H1 (cell line): ENCODE results near the gene ADIPOR2. TPM values are rescaled to one million over a fixed set of nuclear protein-coding genes. Genes with fewer than 3 reads are reported as not detected.

Experiments
- CTCF ChIA-PET: fragments of 300-600 bp; sonication (Branson Sonifier 250); formaldehyde crosslinking; loops from one replicate; lab custom pipeline; 2021; ENCODE audit not compliant: partially characterized antibody; lab: Charles Lee
- POLR2A ChIA-PET: fragments of 300-600 bp; sonication (Branson Sonifier 250); formaldehyde crosslinking; loops from one replicate; lab custom pipeline; 2021; ENCODE audit warnings: inconsistent platforms; ENCODE audit not compliant: partially characterized antibody; lab: Charles Lee
- DNase-seq, 2 experiments: peaks; one replicate each; pipeline versions ENCODE4 v3.0.0 to v3.0.0-alpha.2; 2010 to 2022; ENCODE audit warnings: low spot score in 2 of 2, low read depth in 1 of 2, mixed read lengths in 1 of 2
- FAIRE-seq: peaks from 2 replicates; lab custom pipeline; 2011; peaks lifted over from hg19 to GRCh38; lab: Jason Lieb, UNC
- H2AFZ ChIP-seq: 2 replicates; pipeline ENCODE4 v1.8.1; 2012; ENCODE audit warnings: low read length, inconsistent platforms
- H2AK5ac ChIP-seq: 2 replicates; pipeline ENCODE4 v1.6.1; 2013; ENCODE audit warnings: low read depth, low read length
- H2BK120ac ChIP-seq: replicated peaks from 2 replicates; pipeline ENCODE3; 2013; ENCODE audit warnings: low read depth, low read length, inconsistent platforms
- H2BK12ac ChIP-seq: 2 replicates; pipeline ENCODE4 v1.6.1; 2013; ENCODE audit warnings: low read depth, low read length
- H2BK15ac ChIP-seq: 2 replicates; pipeline ENCODE4 v1.6.1; 2013; ENCODE audit warnings: low read length
- H2BK20ac ChIP-seq: 2 replicates; pipeline ENCODE4 v1.6.1; 2013; ENCODE audit warnings: low read length
- H2BK5ac ChIP-seq: 2 replicates; pipeline ENCODE4 v1.6.1; 2013; ENCODE audit warnings: low read depth, low read length
- H3K14ac ChIP-seq: 2 replicates; pipeline ENCODE4 v1.6.1; 2013; ENCODE audit warnings: inconsistent platforms; ENCODE audit not compliant: insufficient read length
- H3K18ac ChIP-seq: 2 replicates; pipeline ENCODE4 v1.6.1; 2013; ENCODE audit warnings: low read length; ENCODE audit errors: extremely low read depth
- H3K23ac ChIP-seq: 2 replicates; pipeline ENCODE4 v1.6.1; 2013; ENCODE audit warnings: inconsistent platforms; ENCODE audit not compliant: insufficient read length
- H3K23me2 ChIP-seq: 2 replicates; pipeline ENCODE4 v1.6.1; 2013; ENCODE audit warnings: low read depth, low read length
- H3K27ac ChIP-seq: 2 replicates; pipeline ENCODE4 v1.6.1; 2011; ENCODE audit warnings: low read depth, low read length, inconsistent platforms
- H3K27me3 ChIP-seq, 4 experiments: replicated peaks in 1 of 4; 1 replicate in 1 of 4; 2 replicates in 3 of 4; pipeline versions ENCODE4 v1.6.1 to v1.8.1; 2011 to 2013; ENCODE audit warnings: low read length in 3 of 4, mild to moderate bottlenecking in 3 of 4, inconsistent platforms in 2 of 4, mixed read lengths in 2 of 4, moderate library complexity in 1 of 4; ENCODE audit not compliant: control insufficient read depth in 3 of 4, insufficient read depth in 3 of 4; ENCODE audit errors: extremely low read depth in 1 of 4
- H3K36me3 ChIP-seq, 4 experiments: 2 replicates each; pipeline versions ENCODE4 v1.6.1 to v1.8.1; 2011 to 2013; ENCODE audit warnings: mild to moderate bottlenecking in 4 of 4, low read length in 3 of 4, moderate library complexity in 2 of 4, control low read depth in 1 of 4, inconsistent platforms in 1 of 4; ENCODE audit not compliant: insufficient read depth in 4 of 4, control insufficient read depth in 2 of 4
- H3K4ac ChIP-seq: replicated peaks from 2 replicates; pipeline ENCODE3; 2013; ENCODE audit warnings: low read length, low read depth, mixed read lengths, inconsistent platforms; ENCODE audit not compliant: insufficient read length
- H3K4me1 ChIP-seq, 4 experiments: replicated peaks in 1 of 4; 1 replicate in 1 of 4; 2 replicates in 3 of 4; pipeline versions ENCODE4 v1.6.1 to v1.8.1; 2011 to 2013; ENCODE audit warnings: low read length in 3 of 4, inconsistent platforms in 2 of 4, mixed read lengths in 1 of 4; ENCODE audit not compliant: insufficient read depth in 4 of 4, control insufficient read depth in 3 of 4
- H3K4me2 ChIP-seq, 2 experiments: 2 replicates each; pipeline versions ENCODE4 v1.6.1 to v1.8.1; 2011 to 2013; ENCODE audit warnings: low read depth in 2 of 2, low read length in 2 of 2, control low read depth in 1 of 2, inconsistent platforms in 1 of 2, mild to moderate bottlenecking in 1 of 2; ENCODE audit not compliant: insufficient read depth in 1 of 2
- H3K4me3 ChIP-seq, 4 experiments: fragments of 200-600, 300-600 bp in 1 of 4; sonication (generic), shearing (Covaris generic), sonication (Bioruptor Twin) in 1 of 4; 2 replicates each; pipeline versions ENCODE4 v1.5.1 to v1.8.1; 2011 to 2016; ENCODE audit warnings: low read length in 4 of 4, low read depth in 3 of 4, control low read depth in 2 of 4, inconsistent platforms in 2 of 4, mild to moderate bottlenecking in 2 of 4, mixed read lengths in 1 of 4, moderate library complexity in 1 of 4; ENCODE audit not compliant: insufficient read depth in 2 of 4; ENCODE audit errors: extremely low read depth in 1 of 4
- H3K56ac ChIP-seq: replicated peaks from 2 replicates; pipeline ENCODE3; 2013; ENCODE audit warnings: low read depth, mild to moderate bottlenecking, mixed read lengths, low read length, inconsistent platforms; ENCODE audit not compliant: insufficient read length
- H3K79me1 ChIP-seq: 2 replicates; pipeline ENCODE4 v1.6.1; 2013; ENCODE audit warnings: low read depth, low read length, control low read depth
- H3K79me2 ChIP-seq, 2 experiments: 2 replicates each; pipeline versions ENCODE4 v1.6.1 to v1.8.1; 2012 to 2013; ENCODE audit warnings: low read length in 2 of 2, mild to moderate bottlenecking in 2 of 2, inconsistent platforms in 1 of 2; ENCODE audit not compliant: insufficient read depth in 2 of 2, control insufficient read depth in 1 of 2
- H3K9ac ChIP-seq, 4 experiments: replicated peaks in 1 of 4; 1 replicate in 1 of 4; 2 replicates in 3 of 4; pipeline versions ENCODE4 v1.6.1 to v1.8.1; 2011 to 2013; ENCODE audit warnings: low read depth in 3 of 4, low read length in 3 of 4, control low read depth in 2 of 4, mild to moderate bottlenecking in 2 of 4, moderate library complexity in 2 of 4, inconsistent platforms in 1 of 4; ENCODE audit errors: extremely low read depth in 1 of 4
- H3K9me3 ChIP-seq, 2 experiments: 2 replicates each; pipeline versions ENCODE4 v1.6.1 to v1.8.1; 2012 to 2013; ENCODE audit warnings: mild to moderate bottlenecking in 2 of 2, moderate library complexity in 2 of 2, control low read depth in 1 of 2, inconsistent platforms in 1 of 2, low read depth in 1 of 2, low read length in 1 of 2, mixed read lengths in 1 of 2; ENCODE audit not compliant: insufficient read depth in 2 of 2
- H4K20me1 ChIP-seq, 2 experiments: replicated peaks in 1 of 2; 2 replicates each; pipeline versions ENCODE3 to v1.8.1; 2011 to 2013; ENCODE audit warnings: inconsistent platforms in 2 of 2, low read length in 2 of 2, mild to moderate bottlenecking in 1 of 2; ENCODE audit not compliant: insufficient read depth in 2 of 2, control insufficient read depth in 1 of 2
- H4K5ac ChIP-seq: 2 replicates; pipeline ENCODE4 v1.6.1; 2013; ENCODE audit warnings: low read length, low read depth, mixed read lengths, inconsistent platforms; ENCODE audit not compliant: insufficient read length
- H4K8ac ChIP-seq: 2 replicates; pipeline ENCODE4 v1.8.0; 2013; ENCODE audit warnings: mild to moderate bottlenecking, moderate library complexity, low read length, inconsistent platforms; ENCODE audit not compliant: insufficient read depth; ENCODE audit errors: extremely low read depth
- H4K91ac ChIP-seq: replicated peaks from 2 replicates; pipeline ENCODE3; 2013; ENCODE audit warnings: low read length, mixed read lengths, inconsistent platforms; ENCODE audit not compliant: insufficient read length
- ATF2 ChIP-seq: IDR thresholded peaks from 2 replicates; pipeline ENCODE4 v1.6.1; 2012; ENCODE audit warnings: low read length, inconsistent platforms
- ATF3 ChIP-seq: IDR thresholded peaks from 2 replicates; pipeline ENCODE4 v1.6.1; 2011; ENCODE audit warnings: low read depth, mild to moderate bottlenecking, low read length; ENCODE audit not compliant: insufficient read depth
- CTBP2 ChIP-seq: IDR thresholded peaks from 2 replicates; pipeline ENCODE4 v1.7.0; 2011; ENCODE audit warnings: borderline replicate concordance, mild to moderate bottlenecking, moderate library complexity, mixed read lengths, low read length; ENCODE audit not compliant: insufficient read depth, insufficient read length
- EZH2 ChIP-seq: fragments of 200-600 bp; sonication (generic); IDR thresholded peaks from 2 replicates; pipeline ENCODE4 v1.7.1; 2012; ENCODE audit warnings: low read depth, mild to moderate bottlenecking, moderate library complexity, low read length, inconsistent platforms; ENCODE audit not compliant: severe bottlenecking
- JUND ChIP-seq: IDR thresholded peaks from 2 replicates; pipeline ENCODE4 v1.6.1; 2011; ENCODE audit warnings: mild to moderate bottlenecking, improper control_type of control experiment, low read length
- MAX ChIP-seq: IDR thresholded peaks from 2 replicates; pipeline ENCODE4 v1.6.1; 2012; ENCODE audit warnings: inconsistent platforms
- NANOG ChIP-seq: IDR thresholded peaks from 2 replicates; pipeline ENCODE4 v1.6.1; 2011; ENCODE audit warnings: low read length, low read depth, mild to moderate bottlenecking, inconsistent platforms; ENCODE audit not compliant: insufficient read depth, poor library complexity, severe bottlenecking
- RFX5 ChIP-seq: IDR thresholded peaks from 2 replicates; pipeline ENCODE4 v1.6.1; 2011; ENCODE audit warnings: low read depth, low read length, improper control_type of control experiment, borderline replicate concordance
- SRF ChIP-seq: IDR thresholded peaks from 2 replicates; pipeline ENCODE4 v1.6.1; 2011; ENCODE audit warnings: mild to moderate bottlenecking, low read depth, low read length, moderate library complexity
- SUZ12 ChIP-seq: fragments of 200-600 bp; sonication (generic); IDR thresholded peaks from 2 replicates; pipeline ENCODE4 v1.6.1; 2012; ENCODE audit warnings: mild to moderate bottlenecking, inconsistent platforms, low read length, moderate library complexity, mixed read lengths
- WGBS, 2 experiments: shearing (Covaris generic) in 1 of 2; methylation state at CpG; one replicate each; pipeline versions ENCODE4 v1.1.6 to v1.1.7; 2013 to 2015; ENCODE audit warnings: low lambda C conversion rate in 2 of 2, mixed read lengths in 2 of 2, inconsistent platforms in 1 of 2, low coverage in 1 of 2, missing lambda C conversion rate in 1 of 2; ENCODE audit not compliant: insufficient replicate concordance in 2 of 2, insufficient coverage in 1 of 2, insufficient read length in 1 of 2; ENCODE audit errors: extremely low coverage in 1 of 2, missing lambda C conversion rate in 1 of 2; 5-methylcytosine and 5-hydroxymethylcytosine counted together
- polyA plus RNA-seq, 7 experiments: library from polyadenylated mRNA; depleted of rRNA in 3 of 7; stranded (reverse) in 5 of 7; unstranded in 2 of 7; fragments of >200 nt in 5 of 7; fragments of 200-250 nt in 2 of 7; gene quantifications; 1 replicate in 5 of 7; 2 replicates in 1 of 7; 4 replicates in 1 of 7; pipeline versions ENCODE4 v1.2.1 to v1.2.3, GENCODE V29; 2011 to 2013; ENCODE audit warnings: missing spikeins in 2 of 7, mixed read lengths in 2 of 7
- total RNA-seq: library from RNA; stranded (reverse); fragmentation: NEBNext Ultra II Directional; extraction: Animal tissue kit (Norgen Biotek cat#: 25700); gene quantifications from 2 replicates; pipeline ENCODE4 v1.2.1, GENCODE V29; 2021

Gene ADIPOR2
- total and polyA plus RNA-seq, 2 of the 8 experiments (the other 6 are each of a cell fraction or from before 2014, with no cell fraction given) = 17.5 to 50.8 TPM

- Histone ChIP-seq H2BK5ac (no peak overlapping the region), H3K4me2 (no peak overlapping the region), H3K4me1 (peaks cover 0 to 12% (median 2%) of the 10 kb centered on the region in 4 experiments; a peak in 3 of 7 replicates), H2AFZ (no peak overlapping the region), H3K36me3 (no peaks in the 10 kb centered on the region), H2AK5ac (no peak overlapping the region), H2BK120ac (no peak overlapping the region), H2BK12ac (no peak overlapping the region), H4K91ac (no peak overlapping the region), H3K23me2 (peaks cover under 1% of the 10 kb centered on the region; the same call in 1 of the 2 replicates), H3K18ac (no peak overlapping the region), H3K79me1 (no peaks in the 10 kb centered on the region), H3K9me3 (no peaks in the 10 kb centered on the region), H3K4me3 (no peak overlapping the region), H3K9ac (no peak overlapping the region), H2BK20ac (no peak overlapping the region), H2BK15ac (no peak overlapping the region), H3K4ac (no peak overlapping the region), H3K27ac (no peak overlapping the region), H4K8ac (no peak overlapping the region), H4K5ac (no peak overlapping the region), H3K14ac (no peak overlapping the region), H3K27me3 (no peaks in the 10 kb centered on the region; a peak in 2 of 7 replicates), H3K79me2 (no peaks in the 10 kb centered on the region), H4K20me1 (peaks cover 0 to 1% of the 10 kb centered on the region in 2 experiments), H3K56ac (no peak overlapping the region), H3K23ac (no peak overlapping the region)
- ChIA-PET POLR2A (interaction anchor here (1.1 kb wide), 1 partner anchor 79 kb away, joined by 3 read pairs; no protein-coding TSS in a partner anchor), CTCF (interaction anchor here (1.2 to 2.5 kb wide), 4 partner anchors 26 to 103 kb away, joined by 3 to 8 read pairs (median 7); no protein-coding TSS in a partner anchor)
- DNase-seq = no peak
- FAIRE-seq = no peak
- 63% methylated on average over 7 of the region's 7 CpGs; no CpG with 5 or more reads in 1 of the 2 experiments for WGBS, 2 experiments
- TF ChIP-seq NANOG (no peak), EZH2 (no peak), CTBP2 (no peak), JUND (no peak), SRF (no peak), MAX (no peak), ATF3 (no peak), ATF2 (no peak), SUZ12 (no peak), RFX5 (no peak)
Observed at GRCh38 chr12:1836241-1836803, 145.5 kb downstream of the ADIPOR2 start.
